ENCODE data around the gene STARD3. TPM values are rescaled to one million over a fixed set of nuclear protein-coding genes. Genes with fewer than 3 reads are reported as not detected.
A peak's percentile ranks its signal among the peaks of the same experiment; 100 is the strongest.

Gene STARD3
- total RNA-seq, 1 experiment from 2014 or later, result 30.1 TPM

GRCh38 chr17:39625198-39625785 is 11.7 kb upstream of the STARD3 start:
- intact Hi-C loops (cut with micrococcal nuclease), result no loop called here
- no peaks in the 10 kb centered on the region for H3K36me3 Mint-ChIP-seq (ENCODE audit: insufficient read depth, unreplicated experiment)
- peaks cover 3% of the 10 kb centered on the region for H3K4me1 Mint-ChIP-seq (ENCODE audit: insufficient read depth, unreplicated experiment)
- no peak for DNase-seq (ENCODE audit: unreplicated experiment)
- ChIA-PET POLR2A (interaction anchor here (0.6 to 1.2 kb wide), 4 partner anchors 9 to 130 kb away, joined by 3 to 4 read pairs (median 4); no protein-coding TSS in a partner anchor), CTCF (interaction anchor here (0.6 to 9.2 kb wide), 5 partner anchors 10 to 150 kb away, joined by 3 to 146 read pairs (median 5); partner anchors contain the start of gene STARD3)
- TF ChIP-seq CTCF (IDR thresholded peaks at IDR 0.05; ENCODE audit: unreplicated experiment), result no peak
- BruUV-seq (replicated peaks), result no TSS peak
- H3K9me3 Mint-ChIP-seq (ENCODE audit: unreplicated experiment), result no peaks in the 10 kb centered on the region
- H3K27me3 Mint-ChIP-seq (ENCODE audit: insufficient read depth, unreplicated experiment), result peaks cover 16% of the 10 kb centered on the region
- H3K27ac Mint-ChIP-seq (ENCODE audit: low read depth, unreplicated experiment), result peak overlapping the region; percentile 49
- H3K4me3 Mint-ChIP-seq (ENCODE audit: unreplicated experiment), result no peak overlapping the region

GRCh38 chr17:39626171-39627046 is 10.5 kb upstream of the STARD3 start, which contains the start of gene PPP1R1B:
Gene PPP1R1B (plus strand): TSS chr17:39626952. CDS start chr17:39627393, 441 bp downstream.
- Mint-ChIP-seq H3K27ac (ENCODE audit: low read depth, unreplicated experiment) (no peak within 1 kb of the TSS), H3K27me3 (ENCODE audit: insufficient read depth, unreplicated experiment) (peaks cover 27% of the 10 kb centered on the region), H3K9me3 (ENCODE audit: unreplicated experiment) (no peaks in the 10 kb centered on the region), H3K36me3 (ENCODE audit: insufficient read depth, unreplicated experiment) (no peaks in the 10 kb centered on the region), H3K4me3 (ENCODE audit: unreplicated experiment) (no peak within 1 kb of the TSS), H3K4me1 (ENCODE audit: insufficient read depth, unreplicated experiment) (peaks cover 3% of the 10 kb centered on the region)
- POLR2A ChIA-PET, result interaction anchor here (0.7 to 1.2 kb wide), 3 partner anchors 8 to 129 kb away, joined by 3 to 4 read pairs (median 3); no protein-coding TSS in a partner anchor
- intact Hi-C loops (cut with micrococcal nuclease), result no loop called here
- no peak for DNase-seq (ENCODE audit: unreplicated experiment)
- BruUV-seq (replicated peaks), result no TSS peak
- TF ChIP-seq CTCF (IDR thresholded peaks at IDR 0.05; ENCODE audit: unreplicated experiment), result no peak
- CTCF ChIA-PET, result interaction anchor here (0.6 to 9.2 kb wide), 3 partner anchors 77 to 646 kb away, joined by 3 to 125 read pairs (median 3); no protein-coding TSS in a partner anchor

GRCh38 chr17:39627047-39627711 is 9.8 kb upstream of the STARD3 start:
- no peak overlapping the region for H3K4me3 Mint-ChIP-seq (ENCODE audit: unreplicated experiment)
- peaks cover 35% of the 10 kb centered on the region for H3K27me3 Mint-ChIP-seq (ENCODE audit: insufficient read depth, unreplicated experiment)
- H3K9me3 Mint-ChIP-seq (ENCODE audit: unreplicated experiment), result no peaks in the 10 kb centered on the region
- H3K4me1 Mint-ChIP-seq (ENCODE audit: insufficient read depth, unreplicated experiment), result peaks cover 3% of the 10 kb centered on the region
- H3K36me3 Mint-ChIP-seq (ENCODE audit: insufficient read depth, unreplicated experiment), result no peaks in the 10 kb centered on the region
- CTCF ChIA-PET, result interaction anchor here (0.8 kb wide), 1 partner anchor 51 kb away, joined by 3 read pairs; no protein-coding TSS in a partner anchor
- TF ChIP-seq CTCF (IDR thresholded peaks at IDR 0.05; ENCODE audit: unreplicated experiment), result no peak
- POLR2A ChIA-PET, result interaction anchor here (1.1 kb wide), 1 partner anchor 112 kb away, joined by 4 read pairs; no protein-coding TSS in a partner anchor
- no peak for DNase-seq (ENCODE audit: unreplicated experiment)
- no peak overlapping the region for H3K27ac Mint-ChIP-seq (ENCODE audit: low read depth, unreplicated experiment)
- no TSS peak for BruUV-seq (replicated peaks)
- intact Hi-C loops (cut with micrococcal nuclease), result no loop called here
